Stromal cell of bone marrow (primary cell): ENCODE measurements around the gene NACC1.

Experiments
- DNase-seq: peaks from one replicate; pipeline ENCODE4 v3.0.0-alpha.2; 2012; ENCODE audit warnings: low read depth

NACC1 gene

GRCh38 chr19:13120817-13121216 is 2.8 kb downstream of the NACC1 start:
- DNase-seq: no peak

- DNase-seq: no peak
These were observed 3.6 kb downstream of the NACC1 start for GRCh38 chr19:13121551-13122274.

GRCh38 chr19:13122275-13122878 is 4.3 kb downstream of the NACC1 start:
- DNase-seq: no peak

GRCh38 chr19:13122980-13123957 is 5.2 kb downstream of the NACC1 start:
- DNase-seq: no peak

DNA sequence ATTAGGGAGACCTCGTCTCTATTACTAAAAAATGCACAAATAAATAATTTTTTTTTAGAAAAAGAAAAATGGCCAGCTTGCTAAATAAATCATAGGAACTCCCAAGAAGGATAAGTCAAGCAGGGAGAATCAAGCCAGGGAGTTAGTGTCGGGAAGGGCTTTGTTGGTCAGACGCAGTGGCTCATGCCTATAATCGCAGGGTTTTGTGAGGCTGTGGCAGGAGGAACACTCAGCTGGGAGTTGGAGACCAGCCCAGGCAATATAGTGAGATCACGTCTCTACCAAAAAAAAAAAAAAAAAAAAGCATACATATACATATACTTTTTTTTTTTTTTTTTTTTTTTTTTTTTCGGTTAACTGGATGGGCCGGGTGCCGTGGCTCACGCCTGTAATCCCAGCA is 9.0 kb downstream of the NACC1 start:
- no peak for DNase-seq

GRCh38 chr19:13127811-13128575 is 9.9 kb downstream of the NACC1 start:
- no peak for DNase-seq

DNA sequence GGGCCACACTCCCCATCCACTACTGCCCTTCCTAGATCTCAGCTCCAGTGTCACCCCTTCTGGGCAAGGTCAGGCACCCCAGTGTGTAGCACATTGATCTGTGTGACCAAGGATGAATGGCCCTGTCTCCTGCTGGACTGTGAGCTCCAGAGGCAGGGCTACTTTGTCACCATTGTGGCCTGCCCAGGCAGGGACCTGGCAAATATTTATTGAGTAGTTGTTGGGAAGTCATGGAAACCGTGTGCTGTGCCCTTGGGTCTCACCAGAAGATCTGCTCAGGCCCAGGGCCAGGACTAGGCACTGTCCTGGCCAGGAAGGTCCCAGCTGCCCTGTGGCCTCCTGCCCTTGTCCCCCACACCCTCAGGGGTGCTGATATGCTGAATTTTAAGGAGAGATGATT is 10.5 kb downstream of the NACC1 start:
- DNase-seq: no peak

- no peak for DNase-seq
These were observed 11.3 kb downstream of the NACC1 start for GRCh38 chr19:13129384-13129783.

GRCh38 chr19:13130886-13131490 is 12.9 kb downstream of the NACC1 start:
- DNase-seq: no peak

DNA sequence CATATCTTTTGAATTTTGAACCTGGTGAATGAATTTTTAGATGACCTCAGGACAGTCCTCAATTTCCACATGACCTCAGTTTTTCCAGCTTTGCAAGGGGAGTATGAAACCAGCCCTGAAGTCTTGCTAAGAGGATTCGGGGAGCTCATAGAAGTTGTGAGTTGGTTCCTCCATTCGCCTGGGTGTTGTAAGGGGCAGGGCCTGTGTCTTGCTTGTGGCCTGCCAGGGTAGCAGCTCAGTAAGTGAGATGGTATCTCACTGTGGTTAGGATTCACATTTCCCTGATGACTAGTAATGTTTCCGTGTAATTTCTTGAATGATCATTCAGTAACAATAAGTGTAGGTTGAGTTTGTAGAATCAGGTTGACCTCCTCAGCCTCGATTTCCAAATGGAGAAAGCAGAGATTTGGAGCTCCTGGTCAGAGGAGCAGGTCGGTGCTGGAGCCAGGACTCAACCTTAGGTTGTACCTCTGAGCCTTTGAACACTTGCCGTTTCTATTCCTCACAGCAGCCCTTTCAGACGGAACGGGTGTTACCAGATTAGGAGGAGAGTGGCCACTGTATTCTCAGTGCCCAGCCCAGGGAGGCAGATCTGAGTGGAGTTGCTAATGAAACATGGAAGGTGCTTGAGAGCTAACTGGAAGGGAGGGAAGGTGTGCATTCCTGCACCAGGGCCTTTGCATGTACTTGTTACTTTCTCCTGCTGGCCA is 14.6 kb downstream of the NACC1 start:
- DNase-seq: no peak

DNA sequence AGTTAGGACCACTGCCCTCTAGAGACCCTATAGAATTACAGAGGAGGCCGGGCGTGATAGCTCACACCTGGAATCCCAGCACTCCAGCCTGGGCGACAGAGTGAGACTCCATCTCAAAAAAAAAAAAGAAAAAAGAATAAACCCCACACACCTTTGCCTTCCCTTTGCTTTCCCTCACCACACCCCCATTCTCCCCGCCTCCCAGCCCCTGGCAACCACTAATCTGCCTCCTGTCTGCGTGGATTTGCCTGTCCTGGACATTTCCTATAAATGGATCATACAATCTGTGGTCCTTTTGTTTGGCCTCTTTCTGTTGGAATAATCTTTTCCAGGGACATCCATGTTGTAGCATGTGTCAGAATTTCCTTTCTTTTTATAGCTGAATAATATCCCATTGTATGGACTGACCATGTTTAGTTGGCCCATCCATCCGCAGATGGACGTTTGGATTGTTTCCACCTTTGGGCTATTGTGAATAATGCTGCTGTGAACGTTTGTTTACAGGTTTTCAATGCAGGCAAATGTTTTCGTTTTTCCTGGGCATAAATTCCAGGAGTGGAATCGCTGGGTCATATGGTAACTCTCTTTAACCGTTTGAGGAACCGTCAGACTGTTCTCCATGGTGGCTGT is 15.3 kb downstream of the NACC1 start:
- DNase-seq: no peak

DNA sequence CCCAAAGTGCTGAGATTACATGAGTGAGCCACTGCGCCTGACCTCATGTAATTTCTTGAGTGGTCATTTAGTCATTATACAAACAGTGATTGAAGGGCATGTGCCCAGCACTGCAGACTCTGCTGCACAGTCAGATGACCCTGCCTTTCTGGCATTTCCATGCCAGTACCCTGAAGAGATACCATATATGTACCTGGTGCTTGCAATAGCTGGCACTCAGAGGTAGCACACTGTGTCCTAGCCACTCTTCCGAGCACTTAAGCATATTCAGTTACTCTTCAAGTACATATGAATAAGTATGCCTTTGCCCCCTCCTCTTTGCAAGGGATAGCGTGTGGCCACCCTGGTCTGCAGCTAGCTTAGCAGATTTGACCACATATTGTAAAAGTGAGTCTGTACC is 16.6 kb downstream of the NACC1 start:
- no peak for DNase-seq

- DNase-seq: no peak
These were observed 17.3 kb downstream of the NACC1 start for GRCh38 chr19:13135068-13136062.

DNA sequence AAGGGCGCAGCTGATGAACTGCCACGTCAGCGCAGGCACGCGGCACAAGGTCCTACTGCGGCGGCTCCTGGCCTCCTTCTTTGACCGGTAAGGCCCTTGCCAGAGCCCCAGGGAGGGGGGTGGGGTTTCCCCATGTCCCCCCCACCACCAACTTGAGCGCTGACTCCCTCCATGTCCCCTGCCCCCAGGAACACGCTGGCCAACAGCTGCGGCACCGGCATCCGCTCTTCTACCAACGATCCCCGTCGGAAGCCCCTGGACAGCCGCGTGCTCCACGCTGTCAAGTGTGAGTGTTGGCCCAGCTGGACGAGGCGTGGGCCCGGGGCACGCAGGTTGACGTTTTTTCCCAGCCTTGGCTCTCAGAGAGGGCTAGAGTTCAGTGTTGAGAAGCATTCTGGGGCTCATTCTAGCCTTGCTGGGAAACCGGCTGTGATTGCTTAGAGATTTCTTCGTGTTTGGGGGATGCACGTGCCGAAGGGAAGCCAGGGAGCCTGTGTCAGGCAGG is 19.3 kb downstream of the NACC1 start:
- DNase-seq: no peak

GRCh38 chr19:13138171-13138915 is 20.3 kb downstream of the NACC1 start:
- DNase-seq: no peak

DNA sequence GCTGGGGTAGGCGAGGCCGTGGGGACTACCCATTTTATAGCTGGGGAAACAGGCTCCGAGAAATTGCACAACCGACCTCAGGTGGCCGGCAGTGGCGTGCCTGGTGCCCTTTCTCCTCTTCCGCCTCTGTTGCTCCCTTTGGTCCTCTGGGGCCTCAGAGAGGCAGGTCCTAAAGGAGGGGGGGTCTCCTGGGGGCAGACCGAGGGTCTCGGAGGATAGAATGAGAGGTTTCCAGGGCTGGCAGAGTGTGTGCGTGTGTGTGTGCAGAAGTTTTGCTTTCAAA is 20.8 kb downstream of the NACC1 start:
- DNase-seq: no peak

DNA sequence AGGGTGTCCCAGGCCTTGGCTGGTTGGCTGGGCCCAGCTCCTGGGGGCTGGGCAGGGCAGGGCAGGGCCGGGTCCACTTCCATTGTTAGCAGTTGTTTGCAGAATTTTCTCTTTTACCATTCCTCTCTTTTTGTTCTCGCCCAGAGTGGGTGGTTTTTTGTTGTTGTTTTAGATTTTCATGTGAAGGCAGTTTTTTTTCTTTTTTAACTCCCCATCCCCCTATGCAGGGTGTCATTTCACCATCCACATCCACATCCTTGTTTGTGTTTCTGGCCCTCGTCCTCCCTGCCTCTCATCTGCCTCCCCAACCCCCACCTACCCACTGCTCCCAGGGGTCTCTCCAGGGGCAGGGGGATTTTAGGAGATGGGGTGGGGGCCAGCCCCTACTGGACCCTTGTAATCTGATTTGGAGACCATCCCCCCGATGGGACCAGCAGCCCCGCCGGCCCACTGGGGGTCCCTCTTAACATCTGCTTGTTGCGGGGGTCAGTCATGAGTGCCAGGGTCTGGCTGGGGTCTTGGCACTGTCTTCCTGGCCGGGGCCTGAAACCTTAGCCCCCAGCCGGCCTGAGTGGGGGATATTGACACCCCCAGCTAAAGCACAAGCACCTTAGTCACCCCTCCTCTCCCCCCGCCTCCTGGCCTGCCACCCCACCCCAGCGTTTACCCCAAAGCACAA is 21.7 kb downstream of the NACC1 start:
- DNase-seq: no peak
